Mucosa of rectum (tissue), 2 donors: ENCODE measurements around the gene SCN1A.

Experiments
- H3K27ac ChIP-seq, 2 donors: one replicate each; pipeline ENCODE4 v1.7.0; 2013; ENCODE audit warnings: inconsistent platforms in 2 of 2, low read depth in 2 of 2, low read length in 2 of 2
- H3K27me3 ChIP-seq, 2 donors: one replicate each; pipeline ENCODE4 v1.7.0; 2013; ENCODE audit warnings: low read length in 2 of 2; ENCODE audit not compliant: control insufficient read depth in 2 of 2, insufficient read depth in 2 of 2
- H3K36me3 ChIP-seq, 2 donors: one replicate each; pipeline ENCODE4 v1.7.0; 2013; ENCODE audit warnings: low read length in 2 of 2; ENCODE audit not compliant: control insufficient read depth in 2 of 2, insufficient read depth in 2 of 2
- H3K4me1 ChIP-seq, 2 donors: one replicate each; pipeline ENCODE4 v1.7.0; 2013; ENCODE audit warnings: low read length in 2 of 2, mild to moderate bottlenecking in 1 of 2; ENCODE audit not compliant: control insufficient read depth in 2 of 2, insufficient read depth in 2 of 2
- H3K4me3 ChIP-seq, 2 donors: one replicate each; pipeline ENCODE4 v1.7.0; 2013; ENCODE audit warnings: low read length in 2 of 2
- H3K9ac ChIP-seq, 2 donors: one replicate each; pipeline ENCODE4 v1.7.0; 2013; ENCODE audit warnings: low read length in 2 of 2, low read depth in 1 of 2, mild to moderate bottlenecking in 1 of 2
- H3K9me3 ChIP-seq, 2 donors: one replicate each; pipeline ENCODE4 v1.7.0; 2013; ENCODE audit warnings: low read length in 2 of 2; ENCODE audit not compliant: control insufficient read depth in 2 of 2
- donor health status: healthy.
- donor health status: Normal muscosa, but diverticular disease.

SCN1A gene

GRCh38 chr2:165958313-165958960 lies 169.4 kb downstream of the SCN1A start:
- Histone ChIP-seq H3K36me3 (no peaks in the 10 kb centered on the region), H3K27ac (no peak overlapping the region), H3K9me3 (no peaks in the 10 kb centered on the region), H3K27me3 (no peaks in the 10 kb centered on the region), H3K4me1 (peaks cover 0 to 3% of the 10 kb centered on the region in 2 donors), H3K9ac (no peak overlapping the region), H3K4me3 (no peak overlapping the region)

DNA sequence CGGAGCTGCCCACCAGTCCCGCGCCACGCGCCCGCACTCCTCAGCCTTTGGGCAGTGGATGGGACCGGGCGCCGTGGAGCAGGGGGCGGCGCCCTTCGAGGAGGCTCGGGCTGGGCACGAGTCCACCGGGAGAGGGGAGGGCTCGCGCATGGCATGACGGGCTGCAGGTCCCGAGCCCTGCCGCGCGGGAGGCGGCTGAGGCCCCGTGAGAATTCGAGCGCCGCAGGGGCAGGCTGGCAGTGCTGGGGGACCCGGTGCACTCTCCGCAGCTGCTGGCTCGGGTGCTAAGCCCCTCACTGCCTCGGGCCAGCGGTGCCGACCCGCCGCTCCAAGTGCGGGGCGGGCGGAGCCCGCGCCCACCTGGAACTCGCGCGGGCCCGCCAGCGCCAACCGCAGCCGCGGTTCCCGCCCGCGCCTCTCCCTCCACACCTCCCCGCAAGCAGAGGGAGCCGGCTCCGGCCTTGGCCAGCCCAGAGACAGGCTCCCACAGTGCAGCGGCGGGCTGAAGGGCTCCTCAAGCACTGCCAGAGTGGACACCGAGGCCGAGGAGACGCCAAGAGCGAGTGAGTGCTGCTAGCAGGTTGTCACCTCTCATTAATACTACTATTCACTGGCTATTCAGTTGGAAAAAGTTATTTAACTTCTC lies 170.7 kb downstream of the SCN1A start:
- no peak overlapping the region for H3K27ac ChIP-seq
- H3K9ac ChIP-seq: no peak overlapping the region
- H3K4me3 ChIP-seq: no peak overlapping the region
- H3K36me3 ChIP-seq: no peaks in the 10 kb centered on the region
- H3K9me3 ChIP-seq: no peaks in the 10 kb centered on the region
- no peaks in the 10 kb centered on the region for H3K27me3 ChIP-seq
- H3K4me1 ChIP-seq: peaks cover 6 to 7% of the 10 kb centered on the region in 2 donors

DNA sequence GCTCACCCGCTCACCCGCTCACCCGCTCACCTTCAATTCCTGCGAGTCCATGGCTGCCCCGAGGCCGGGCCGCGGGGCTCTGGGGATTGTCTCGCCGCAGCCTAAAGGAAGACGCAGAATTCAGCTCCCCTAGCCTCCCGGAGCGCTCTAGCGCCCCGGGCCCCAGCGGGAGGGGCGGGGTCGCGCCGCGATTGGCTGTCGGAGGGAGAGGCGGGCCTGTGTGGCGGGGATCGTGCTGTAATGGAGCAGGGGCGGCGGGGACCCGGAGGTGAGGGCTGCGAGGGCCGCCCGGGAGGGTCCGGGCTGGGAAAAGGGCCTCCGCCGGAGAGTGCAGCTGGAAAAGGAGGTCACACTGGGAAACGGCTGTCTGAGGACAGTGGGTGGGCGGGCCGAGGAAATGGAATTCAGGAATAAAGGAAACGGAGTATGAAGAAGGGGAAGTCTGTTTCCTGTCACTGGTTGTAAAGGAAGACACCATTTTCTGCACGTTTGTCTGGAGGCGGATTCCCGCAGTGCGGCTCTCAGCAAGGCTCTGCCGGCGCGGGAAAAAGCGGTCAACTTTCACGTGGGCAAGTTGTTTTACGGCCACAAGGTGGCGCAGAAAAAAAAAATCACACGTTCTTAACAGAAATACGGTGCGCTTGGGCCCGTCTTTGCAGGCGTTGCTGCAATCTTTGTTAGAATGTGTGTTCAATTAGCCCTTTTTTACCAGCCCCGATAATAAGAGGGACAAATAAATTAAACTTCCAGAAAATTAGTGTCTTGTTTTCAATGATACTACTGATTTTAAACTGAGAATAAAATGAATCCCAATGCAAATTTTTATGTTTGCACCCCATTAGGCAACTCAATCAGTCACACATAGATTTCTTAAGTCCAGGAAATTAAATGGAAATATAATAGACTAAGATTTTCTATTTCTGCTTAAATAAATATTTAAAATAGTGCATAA lies 173.9 kb downstream of the SCN1A start, which contains the start of gene TTC21B:
TTC21B (minus strand) TSS at position 122 of the 952 bp plus-strand sequence; CDS start at position 51, 71 bp downstream.
- peaks cover 0 to 3% of the 10 kb centered on the region in 2 donors for H3K36me3 ChIP-seq
- H3K4me1 ChIP-seq: peaks cover 6 to 7% of the 10 kb centered on the region in 2 donors
- H3K9me3 ChIP-seq: no peaks in the 10 kb centered on the region
- peak within 1 kb of the TSS; percentile 83 to 91 for H3K4me3 ChIP-seq
- no peaks in the 10 kb centered on the region for H3K27me3 ChIP-seq
- H3K9ac ChIP-seq: peak within 1 kb of the TSS; percentile 77 to 84
- H3K27ac ChIP-seq: peak within 1 kb of the TSS; percentile 78 to 85

DNA sequence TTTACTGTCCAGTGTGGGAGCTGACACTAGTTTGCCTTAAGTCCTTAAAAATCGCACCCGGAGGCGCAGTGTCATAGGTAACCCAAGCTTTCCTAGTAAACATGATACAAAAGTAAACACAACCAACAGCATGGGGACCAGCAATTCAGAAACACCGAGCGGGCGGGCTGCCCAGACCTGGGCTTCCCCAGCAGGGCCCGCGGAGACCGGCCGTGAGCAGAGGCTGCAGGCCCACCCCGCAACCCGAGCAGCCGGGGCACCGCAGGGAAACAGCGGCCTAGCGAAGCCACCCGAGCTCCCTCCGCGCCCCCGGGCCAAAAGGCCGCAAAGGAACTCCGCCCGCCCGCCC lies 174.5 kb downstream of the SCN1A start:
- peaks cover 6 to 7% of the 10 kb centered on the region in 2 donors for H3K4me1 ChIP-seq
- peak overlapping the region; percentile 83 to 91 for H3K4me3 ChIP-seq
- no peaks in the 10 kb centered on the region for H3K9me3 ChIP-seq
- no peaks in the 10 kb centered on the region for H3K27me3 ChIP-seq
- H3K9ac ChIP-seq: peak overlapping the region; percentile 77 to 84
- peaks cover under 1 to 5% of the 10 kb centered on the region in 2 donors for H3K36me3 ChIP-seq
- H3K27ac ChIP-seq: peak overlapping the region; percentile 78 to 85

DNA sequence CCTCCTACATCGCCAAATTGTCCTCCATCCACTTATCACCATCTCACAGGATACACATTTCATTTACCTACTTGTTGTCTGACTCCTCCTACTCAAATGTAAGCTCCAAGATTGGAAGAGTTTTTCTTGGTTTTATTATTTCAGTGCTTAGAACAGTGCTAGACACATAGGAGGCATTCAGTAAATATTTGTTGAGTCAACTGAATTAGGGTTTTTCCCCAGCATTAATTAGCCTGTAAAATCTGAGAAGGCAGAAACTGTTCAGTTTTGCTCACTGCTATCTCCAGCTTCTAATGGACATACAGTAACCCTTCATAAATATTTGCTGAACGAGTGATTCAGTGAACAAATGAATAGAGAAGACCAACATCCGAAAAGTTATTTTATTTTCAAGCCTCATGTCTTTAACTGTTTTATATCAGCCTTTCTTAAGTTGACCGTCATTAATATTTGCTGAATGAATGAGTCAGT lies 175.0 kb downstream of the SCN1A start:
- Histone ChIP-seq H3K27ac (peak overlapping the region; percentile 78 to 85), H3K4me1 (peaks cover 6 to 7% of the 10 kb centered on the region in 2 donors), H3K9ac (peak overlapping the region; percentile 77 to 84), H3K4me3 (peak overlapping the region; percentile 83 to 91), H3K9me3 (no peaks in the 10 kb centered on the region), H3K36me3 (peaks cover 5% of the 10 kb centered on the region in 2 donors), H3K27me3 (no peaks in the 10 kb centered on the region)

GRCh38 chr2:165952085-165952484 lies 175.7 kb downstream of the SCN1A start:
- H3K9ac ChIP-seq: no peak overlapping the region
- no peaks in the 10 kb centered on the region for H3K9me3 ChIP-seq
- no peaks in the 10 kb centered on the region for H3K27me3 ChIP-seq
- peaks cover 5 to 9% of the 10 kb centered on the region in 2 donors for H3K36me3 ChIP-seq
- H3K4me3 ChIP-seq: peak overlapping the region in 1 of 2 donors; percentile 83
- H3K27ac ChIP-seq: no peak overlapping the region
- peaks cover 6 to 7% of the 10 kb centered on the region in 2 donors for H3K4me1 ChIP-seq

DNA sequence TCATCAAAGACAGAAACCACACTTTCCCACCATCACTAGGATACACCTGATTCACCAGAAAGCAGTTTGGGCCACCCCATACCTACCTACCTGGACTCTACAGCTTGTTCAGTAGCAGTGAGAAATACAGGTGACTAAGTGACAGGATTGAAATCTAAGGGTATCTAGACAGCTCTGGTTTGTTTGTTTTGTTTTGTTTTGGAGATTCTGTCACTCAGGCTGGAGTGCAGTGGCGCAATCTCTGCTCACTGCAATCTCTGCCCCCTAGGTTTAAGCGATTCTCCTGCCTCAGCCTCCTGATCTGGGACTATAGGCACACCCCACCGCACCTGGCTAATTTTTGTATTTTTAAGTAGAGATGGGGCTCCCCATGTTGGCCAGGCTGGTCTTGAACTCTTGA lies 177.4 kb downstream of the SCN1A start:
- H3K27ac ChIP-seq: no peak overlapping the region
- no peaks in the 10 kb centered on the region for H3K9me3 ChIP-seq
- H3K9ac ChIP-seq: no peak overlapping the region
- peaks cover 6 to 7% of the 10 kb centered on the region in 2 donors for H3K4me1 ChIP-seq
- H3K36me3 ChIP-seq: peaks cover 5 to 9% of the 10 kb centered on the region in 2 donors
- no peak overlapping the region for H3K4me3 ChIP-seq
- H3K27me3 ChIP-seq: no peaks in the 10 kb centered on the region

- no peaks in the 10 kb centered on the region for H3K9me3 ChIP-seq
- no peak overlapping the region for H3K4me3 ChIP-seq
- H3K9ac ChIP-seq: no peak overlapping the region
- H3K36me3 ChIP-seq: peaks cover 32% of the 10 kb centered on the region in 2 donors
- no peaks in the 10 kb centered on the region for H3K27me3 ChIP-seq
- no peaks in the 10 kb centered on the region for H3K4me1 ChIP-seq
- no peak overlapping the region for H3K27ac ChIP-seq
Observed at GRCh38 chr2:165941827-165942226, 186.0 kb downstream of the SCN1A start.

GRCh38 chr2:165938237-165938636 lies 189.6 kb downstream of the SCN1A start:
- no peak overlapping the region for H3K4me3 ChIP-seq
- no peaks in the 10 kb centered on the region for H3K27me3 ChIP-seq
- H3K27ac ChIP-seq: no peak overlapping the region
- H3K9ac ChIP-seq: no peak overlapping the region
- H3K9me3 ChIP-seq: no peaks in the 10 kb centered on the region
- no peaks in the 10 kb centered on the region for H3K4me1 ChIP-seq
- peaks cover 29 to 31% of the 10 kb centered on the region in 2 donors for H3K36me3 ChIP-seq
